HG03175 (cell line): ENCODE results near the gene PGR.

ENCODE experiments used
- ATAC-seq: cut with Tn5 transposase; IDR thresholded peaks from one replicate; pipeline ENCODE4 v1.9.1; 2021; ENCODE audit warnings: mild to moderate bottlenecking, moderate library complexity; ENCODE audit not compliant: unreplicated experiment

Gene PGR

GRCh38 chr11:101129203-101129943 lies at the start of gene PGR:
TSS of gene PGR (minus strand) at chr11:101129813. CDS start at chr11:101129070, 743 bp downstream.
- ATAC-seq = no peak

- ATAC-seq = no peak
These were observed 46.8 kb upstream of the PGR start for GRCh38 chr11:101176381-101176780.

- ATAC-seq = no peak
These were observed 40.3 kb upstream of the PGR start for GRCh38 chr11:101169944-101170343.

GRCh38 chr11:101166038-101166437 lies 36.4 kb upstream of the PGR start:
- ATAC-seq = no peak

- no peak for ATAC-seq
These were observed 28.5 kb upstream of the PGR start for GRCh38 chr11:101158119-101158518.

- ATAC-seq = no peak
These were observed 8.8 kb upstream of the PGR start for GRCh38 chr11:101138245-101138930.

GRCh38 chr11:101133190-101133589 lies 3.6 kb upstream of the PGR start:
- ATAC-seq = no peak

- no peak for ATAC-seq
These were observed 926 bp downstream of the PGR start for GRCh38 chr11:101128571-101129202.

GRCh38 chr11:101127699-101128570 lies 1.7 kb downstream of the PGR start:
- ATAC-seq = no peak

- ATAC-seq = no peak
These were observed 2.4 kb downstream of the PGR start for GRCh38 chr11:101127197-101127698.

- no peak for ATAC-seq
These were observed 2.9 kb downstream of the PGR start for GRCh38 chr11:101126551-101127196.

- ATAC-seq = no peak
These were observed 13.9 kb downstream of the PGR start for GRCh38 chr11:101115671-101116160.

- ATAC-seq = no peak
These were observed 16.1 kb downstream of the PGR start for GRCh38 chr11:101113540-101113939.

GRCh38 chr11:101104716-101105115 lies 24.9 kb downstream of the PGR start:
- ATAC-seq = no peak

GRCh38 chr11:101103433-101103832 lies 26.2 kb downstream of the PGR start:
- ATAC-seq = no peak

- ATAC-seq = no peak
These were observed 29.0 kb downstream of the PGR start for GRCh38 chr11:101100601-101101000.

GRCh38 chr11:101096036-101096704 lies 33.4 kb downstream of the PGR start:
- no peak for ATAC-seq

GRCh38 chr11:101091781-101092180 lies 37.8 kb downstream of the PGR start:
- no peak for ATAC-seq

- ATAC-seq = no peak
These were observed 38.8 kb downstream of the PGR start for GRCh38 chr11:101090679-101091270.
